GM21390 (cell line): Measurements from ENCODE around the gene CGRRF1.
A peak's percentile ranks its signal among the peaks of the same experiment; 100 is the strongest.

Experiments used
- ATAC-seq: cut with Tn5 transposase; IDR thresholded peaks from one replicate; pipeline ENCODE4 v1.9.1; 2021; ENCODE audit not compliant: unreplicated experiment

Gene CGRRF1

GRCh38 chr14:54538055-54538454, 28.3 kb downstream of the CGRRF1 start:
- ATAC-seq: no peak

DNA sequence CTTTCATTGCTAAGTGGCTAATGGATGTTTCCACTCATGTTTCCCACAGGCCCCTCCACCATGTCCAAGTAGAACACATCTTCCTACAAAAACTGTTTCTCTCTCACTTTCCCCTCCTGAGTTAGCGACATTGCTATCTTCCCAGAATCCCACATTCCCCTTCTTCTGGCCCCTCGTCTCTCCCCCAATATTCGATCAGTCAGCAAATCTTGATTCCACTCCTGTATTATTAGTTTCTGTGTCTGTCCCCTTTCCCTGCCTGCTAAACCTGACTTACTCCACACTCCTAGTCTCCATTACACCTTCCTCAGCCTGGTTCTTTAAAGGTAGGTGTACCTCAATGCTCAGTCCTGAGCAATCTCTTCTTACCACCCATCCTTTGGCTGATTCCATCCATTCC, 37.9 kb downstream of the CGRRF1 start:
- ATAC-seq: no peak

DNA sequence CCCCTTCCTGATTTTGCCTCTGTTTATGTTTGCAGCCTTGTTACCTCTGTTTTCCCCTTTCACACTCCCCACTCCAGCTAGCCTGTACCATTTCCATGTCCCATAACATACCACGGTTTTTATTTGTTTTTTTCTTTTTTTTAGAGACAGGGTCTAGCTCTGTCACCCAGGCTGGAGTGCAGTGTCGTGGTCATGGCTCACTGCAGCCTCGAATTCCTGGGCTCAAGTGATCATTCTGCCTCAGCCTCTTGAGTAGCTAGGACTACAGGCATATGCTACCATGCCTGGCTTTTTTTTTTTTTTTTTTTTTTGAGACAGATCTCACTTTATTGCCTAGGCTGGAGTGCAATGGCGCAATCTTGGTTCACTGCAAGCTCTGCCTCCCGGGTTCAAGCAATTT, 38.8 kb downstream of the CGRRF1 start:
- no peak for ATAC-seq

DNA sequence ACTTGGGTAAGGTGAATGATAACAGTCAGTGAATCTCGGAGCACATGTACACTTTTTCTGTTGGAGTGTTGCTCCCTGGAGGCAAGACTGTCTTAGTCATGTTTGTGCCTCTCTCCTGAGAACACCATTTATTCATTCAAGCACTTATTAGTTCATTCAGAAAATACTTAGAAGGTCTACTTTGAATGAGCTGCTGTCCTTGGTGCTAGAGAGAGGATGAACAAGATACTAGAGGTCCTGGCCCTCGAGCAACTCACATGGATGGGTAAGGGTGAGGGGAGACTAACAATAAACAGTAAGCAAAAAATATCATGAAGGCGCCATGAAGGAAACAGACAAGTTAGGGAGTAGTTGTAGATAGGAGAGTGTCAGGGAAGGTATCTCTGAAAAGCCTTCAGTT, 40.2 kb downstream of the CGRRF1 start:
- no peak for ATAC-seq

DNA sequence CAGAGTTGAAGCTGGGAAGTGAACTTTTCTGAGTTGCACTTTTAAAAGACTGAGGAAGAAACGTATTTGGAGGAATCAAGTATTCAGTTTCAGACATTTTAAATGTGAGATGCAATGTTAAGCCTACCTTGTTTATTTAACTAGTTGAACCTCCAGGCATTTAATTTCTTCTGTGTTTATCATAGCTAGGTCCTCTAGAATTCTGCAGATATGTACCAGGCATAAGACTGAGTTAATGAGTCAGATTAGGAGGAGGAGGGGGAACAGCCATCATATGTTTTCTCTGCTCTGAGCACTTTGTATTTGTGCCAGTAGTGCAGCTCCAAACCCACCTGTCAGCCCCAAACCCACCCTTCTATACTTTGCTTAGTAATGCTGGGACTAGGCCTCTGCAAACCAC, 40.8 kb downstream of the CGRRF1 start:
- no peak for ATAC-seq

GRCh38 chr14:54554401-54554800, 44.7 kb downstream of the CGRRF1 start:
- ATAC-seq: no peak

GRCh38 chr14:54555651-54556050, 45.9 kb downstream of the CGRRF1 start:
- no peak for ATAC-seq

- no peak for ATAC-seq
Observed at GRCh38 chr14:54556535-54556934, 46.8 kb downstream of the CGRRF1 start.

DNA sequence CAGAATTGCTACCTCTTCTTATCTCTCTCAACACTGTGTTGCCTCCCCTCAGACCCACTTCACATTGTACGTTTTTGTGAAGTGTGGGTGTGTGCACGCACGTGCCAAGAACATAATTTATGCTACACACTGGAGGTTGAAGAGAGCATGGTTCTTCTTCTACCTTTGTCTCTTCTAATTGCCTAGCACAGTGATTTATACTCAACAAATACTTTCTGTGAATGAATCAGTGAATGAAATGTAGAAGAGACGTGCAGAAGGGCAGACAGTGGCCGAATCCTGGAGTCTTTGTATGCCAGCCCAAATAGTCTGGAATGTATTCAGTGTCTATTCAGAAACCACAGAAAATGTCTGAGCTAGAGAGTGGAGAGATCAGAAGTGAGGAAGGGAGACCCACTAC, 52.6 kb downstream of the CGRRF1 start:
- ATAC-seq: no peak

DNA sequence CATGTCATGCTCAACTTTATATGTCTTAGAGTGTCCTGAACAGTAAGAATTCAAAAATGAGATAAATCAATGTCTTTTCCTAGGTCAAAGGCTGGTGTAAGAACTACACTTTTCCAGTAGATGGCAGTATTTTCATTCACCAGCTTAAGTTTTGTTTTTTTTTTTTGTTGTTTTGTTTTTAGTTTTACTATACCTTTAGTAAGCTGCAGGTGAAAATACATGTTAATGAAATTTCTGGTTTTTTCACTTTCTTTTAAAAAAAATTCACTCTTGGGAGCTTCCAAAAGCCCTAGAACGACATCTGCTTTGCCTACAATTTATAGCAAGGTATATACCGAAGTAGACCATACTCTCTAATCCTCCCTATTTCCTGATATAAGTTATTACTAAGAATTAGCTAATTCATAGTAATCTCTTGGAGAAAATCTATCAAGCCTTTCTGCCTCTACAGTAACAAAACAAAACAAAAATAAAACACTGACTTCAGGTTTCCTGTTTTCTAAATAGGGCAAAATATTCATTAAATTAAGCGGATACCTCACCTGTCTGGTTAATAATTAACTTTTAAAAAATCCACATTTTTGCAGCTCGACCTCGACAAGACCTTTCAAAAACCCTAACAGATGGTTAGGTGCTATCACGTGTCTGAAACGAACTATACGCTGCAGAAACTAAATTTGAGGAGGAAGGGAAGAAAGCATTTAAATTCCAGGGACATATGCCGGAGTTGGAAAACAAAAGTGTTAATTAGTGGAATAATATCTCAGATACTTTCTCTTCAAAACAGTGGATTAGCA, 54.6 kb downstream of the CGRRF1 start:
- no peak for ATAC-seq

DNA sequence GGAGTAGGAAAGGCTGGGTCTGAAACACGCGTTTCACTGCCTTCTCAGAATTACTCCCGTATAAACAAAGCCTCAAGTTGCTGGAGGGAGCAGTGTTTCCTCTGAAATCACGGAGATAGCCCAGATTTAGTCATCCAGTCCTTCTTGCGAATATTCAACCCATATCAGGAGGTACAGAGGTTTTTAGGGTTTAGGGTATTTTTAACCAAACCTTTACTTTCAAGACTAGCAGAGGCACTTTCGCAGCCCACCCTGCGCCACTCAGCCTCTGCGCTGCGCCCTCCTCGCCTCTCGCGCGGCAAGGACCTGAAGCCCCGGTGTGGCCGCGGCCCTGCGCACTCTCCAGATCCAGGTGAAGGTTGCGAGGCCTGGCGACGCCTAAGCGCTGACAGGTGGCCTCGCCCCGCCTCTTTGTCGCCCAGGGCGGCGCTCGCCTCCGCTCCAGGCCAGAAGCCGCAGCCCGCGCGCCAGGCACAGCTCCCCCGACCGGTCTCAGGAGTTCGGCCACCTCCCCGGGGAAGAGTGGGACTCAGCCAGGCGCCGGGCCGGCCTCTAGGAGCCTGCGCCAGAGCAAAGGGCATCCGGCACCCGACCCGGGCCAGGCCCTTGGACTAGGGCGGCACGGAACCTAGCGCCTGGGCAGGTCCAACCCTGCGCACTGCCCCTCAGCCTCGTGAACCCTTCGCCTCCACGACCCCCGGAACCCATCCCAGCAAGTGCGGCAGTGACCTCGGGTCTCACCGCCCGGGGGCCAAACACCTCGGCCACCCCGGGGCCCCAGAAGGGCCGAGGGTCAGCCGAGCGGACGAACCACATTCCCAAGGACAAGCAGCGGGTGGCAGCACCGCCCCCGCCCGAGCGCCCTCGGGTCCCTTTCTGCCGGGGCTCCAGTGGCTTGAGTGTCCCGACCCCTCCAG, 55.4 kb downstream of the CGRRF1 start:
- peak; percentile 35 for ATAC-seq

DNA sequence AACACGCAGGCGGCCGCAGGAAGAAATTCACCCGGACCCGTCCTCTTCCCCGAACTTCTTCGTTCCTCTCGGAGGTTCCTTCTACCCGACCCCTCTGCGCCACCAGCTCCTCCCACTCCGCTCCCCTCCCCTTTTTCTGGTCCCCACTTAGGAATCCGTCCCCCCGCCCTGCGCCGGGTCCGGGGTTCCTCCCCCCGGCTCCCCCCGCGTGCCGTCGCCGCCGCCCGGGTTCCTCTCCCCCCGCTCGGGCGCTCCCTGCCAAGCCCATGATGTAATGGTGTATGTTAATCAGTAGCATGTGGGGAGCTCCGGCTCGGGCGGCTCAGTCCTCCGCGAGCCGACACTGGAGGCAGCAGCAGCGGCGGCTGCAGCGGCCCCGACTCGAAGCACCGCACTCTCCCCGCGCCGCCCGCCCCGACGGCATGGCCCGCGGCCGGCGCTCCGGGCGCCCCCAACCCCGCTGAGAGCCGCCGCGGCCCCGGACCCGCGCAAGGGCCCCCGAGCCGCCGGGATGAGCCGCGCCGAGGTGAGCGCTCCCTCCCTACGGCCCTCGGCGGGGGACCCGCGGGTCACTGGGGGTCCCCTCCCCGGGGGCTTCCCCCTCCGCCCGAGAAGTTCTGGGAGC, 56.2 kb downstream of the CGRRF1 start:
- peak; percentile 45 for ATAC-seq

DNA sequence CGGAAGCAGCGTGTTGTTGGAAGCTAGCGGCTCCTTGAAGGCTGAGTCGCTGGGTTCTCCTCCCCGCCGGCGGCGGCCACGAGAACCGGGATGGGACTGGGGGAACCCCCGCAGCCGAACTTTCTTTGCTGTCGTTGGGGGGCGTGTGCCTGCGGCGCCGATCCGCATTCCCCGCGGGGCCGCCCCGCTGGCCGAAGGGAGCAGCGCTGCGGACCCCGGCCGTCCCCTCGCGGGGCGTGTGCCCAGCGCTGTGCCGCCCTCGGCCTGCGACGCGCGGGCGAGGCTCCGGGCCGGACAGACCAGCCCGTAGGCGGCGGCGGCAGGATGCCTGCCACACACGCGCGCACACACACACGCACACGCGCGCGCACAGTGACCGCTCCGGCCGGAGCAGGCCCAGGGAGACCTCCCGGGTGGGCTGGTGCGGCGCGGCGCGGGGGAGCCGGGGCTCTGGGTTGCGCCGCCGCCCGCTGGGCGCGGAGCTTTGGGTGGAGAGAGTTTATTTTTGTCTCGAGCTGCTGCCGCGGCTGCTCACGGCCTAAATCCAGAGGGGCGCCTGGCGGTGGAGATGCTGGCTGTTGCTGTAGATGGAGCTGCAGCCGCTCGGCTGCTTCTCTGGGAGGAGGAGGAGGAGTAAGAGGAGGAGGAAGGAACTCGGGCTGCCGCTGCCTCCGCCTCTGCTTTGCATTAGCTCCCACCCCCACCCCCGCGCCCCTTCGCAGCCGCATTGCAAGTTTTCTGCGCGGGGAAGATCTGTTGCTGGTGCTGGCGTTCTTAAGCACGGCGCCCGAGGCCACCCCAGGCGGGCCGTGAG, 56.9 kb downstream of the CGRRF1 start, which contains the start of gene SAMD4A:
SAMD4A (plus strand) TSS at position 719 of the 814 bp plus-strand sequence. CDS start 789 bp downstream, outside the sequence.
- peak; percentile 37 for ATAC-seq

DNA sequence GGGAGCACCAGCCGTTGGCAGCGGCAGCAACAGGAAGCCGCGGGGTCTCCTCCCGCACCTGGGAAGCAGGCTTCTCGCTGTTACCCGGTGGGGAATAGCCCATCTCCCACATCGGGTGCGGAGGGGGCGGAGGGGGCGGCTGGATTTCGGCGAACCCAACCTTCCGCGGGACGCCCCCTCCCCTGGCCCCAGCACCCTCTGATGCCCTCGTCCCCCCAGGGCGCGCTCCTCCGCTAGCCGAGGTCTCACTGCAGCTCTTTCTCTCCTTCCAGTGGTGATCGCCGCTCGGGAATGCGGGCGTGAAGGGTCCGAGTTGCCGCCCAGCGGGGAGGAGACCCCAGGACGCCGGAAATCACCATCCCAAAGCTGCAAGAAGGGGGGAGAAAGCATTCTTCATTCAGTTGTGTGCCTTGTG, 57.5 kb downstream of the CGRRF1 start:
- no peak for ATAC-seq

DNA sequence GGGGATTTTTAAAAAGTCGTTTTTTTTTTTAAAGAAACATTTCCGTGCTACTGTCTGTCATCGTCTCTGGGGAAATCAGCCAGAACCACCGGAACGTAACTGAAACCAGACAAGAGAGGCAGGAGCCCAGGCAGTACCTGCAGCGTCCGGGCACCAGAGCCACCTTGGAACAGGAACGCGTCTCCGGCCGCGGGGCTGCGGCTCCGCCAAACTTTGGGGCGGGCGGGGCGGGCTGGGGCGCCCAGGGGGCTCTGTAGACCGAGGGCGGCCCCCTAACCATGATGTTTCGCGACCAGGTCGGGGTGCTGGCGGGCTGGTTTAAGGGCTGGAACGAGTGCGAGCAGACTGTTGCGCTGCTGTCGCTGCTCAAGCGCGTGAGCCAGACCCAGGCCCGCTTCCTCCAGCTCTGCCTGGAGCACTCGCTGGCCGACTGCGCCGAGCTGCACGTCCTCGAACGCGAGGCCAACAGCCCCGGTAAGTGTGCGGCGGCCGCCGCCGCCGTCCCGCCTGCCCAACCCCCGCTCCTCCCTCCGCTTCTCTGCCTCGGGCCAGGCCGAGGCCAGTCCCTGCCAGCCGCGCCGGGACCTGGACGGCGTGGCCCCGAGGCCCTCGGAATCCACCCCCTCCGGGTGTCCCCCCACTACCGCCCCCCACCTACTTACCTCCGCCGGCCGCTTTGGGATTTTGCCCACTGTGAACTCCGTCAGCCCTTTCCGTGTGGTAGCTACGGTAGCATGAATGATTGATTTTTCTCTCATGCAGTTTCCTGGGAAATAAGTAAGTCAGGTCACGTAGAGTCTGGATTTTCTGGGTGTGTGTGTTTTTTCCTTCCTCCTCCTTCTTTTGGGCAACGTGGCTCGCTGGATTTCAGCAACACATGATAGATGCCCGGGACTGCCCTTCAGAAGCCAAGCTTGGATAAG, 58.2 kb downstream of the CGRRF1 start:
- no peak for ATAC-seq

DNA sequence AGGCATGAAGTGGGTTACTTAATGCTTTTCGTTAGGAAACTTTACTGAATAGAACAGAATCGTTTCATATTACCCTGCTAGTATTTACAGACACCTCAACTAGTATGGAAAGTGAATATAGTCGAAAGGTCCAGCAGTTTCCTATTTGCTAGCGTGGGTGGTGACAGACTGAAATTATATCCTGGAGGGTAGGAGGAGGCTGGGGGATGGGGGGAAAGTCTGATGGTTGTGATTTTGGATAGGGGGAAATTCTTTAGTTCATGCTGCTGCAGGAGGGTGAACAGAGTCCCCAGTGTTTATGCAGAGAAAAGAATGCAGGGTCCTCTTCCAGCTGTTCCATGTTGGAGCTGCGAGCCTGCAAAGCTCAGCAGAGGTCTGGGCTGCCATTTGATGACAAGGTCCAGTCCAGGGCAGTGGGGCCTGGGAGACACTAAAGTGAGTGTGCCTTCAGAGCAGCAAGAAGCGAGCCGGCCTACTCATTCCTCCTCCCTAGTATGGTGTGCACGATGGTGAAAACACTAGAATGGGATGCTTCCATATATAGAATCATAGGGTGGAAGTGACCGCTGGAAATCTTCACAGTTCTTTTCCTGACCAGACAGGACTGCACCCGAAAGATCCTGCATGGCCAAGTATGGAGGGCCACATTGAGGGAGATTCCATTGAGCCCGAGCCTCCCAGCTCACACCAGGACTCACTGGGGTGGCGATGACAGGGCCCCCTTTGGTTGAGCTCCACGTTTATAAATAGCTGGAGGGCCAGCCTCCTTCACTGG, 59.3 kb downstream of the CGRRF1 start:
- ATAC-seq: no peak

DNA sequence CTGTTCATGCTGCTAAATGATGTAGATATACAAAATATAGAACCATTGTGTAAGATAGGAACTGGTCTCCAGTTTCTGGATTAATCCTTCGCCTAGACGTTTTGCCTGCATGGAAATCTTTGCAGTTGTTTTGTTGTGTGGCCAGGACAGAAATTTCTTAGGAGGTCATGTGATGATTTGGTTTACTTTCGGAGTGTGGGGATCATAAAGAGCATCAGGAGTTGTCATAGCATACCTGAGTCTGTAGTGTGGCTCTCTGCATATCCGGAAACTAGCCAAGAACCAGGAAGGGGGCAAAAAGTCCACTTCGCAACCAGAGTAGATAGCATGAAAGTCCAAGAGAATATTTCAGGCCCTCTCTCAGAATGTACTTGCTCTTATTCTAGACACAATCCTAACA, 60.3 kb downstream of the CGRRF1 start:
- ATAC-seq: no peak

- no peak for ATAC-seq
Observed at GRCh38 chr14:54570631-54571415, 61.1 kb downstream of the CGRRF1 start.
